Astrocyte (in vitro differentiated cells and primary cell): ENCODE results near the gene AGPS. TPM values are rescaled to one million over a fixed set of nuclear protein-coding genes. Genes with fewer than 3 reads are reported as not detected.

Experiments used
- DNase-seq: peaks from one replicate; pipeline ENCODE4 v3.0.0-alpha.2; 2010; ENCODE audit warnings: low read depth
- FAIRE-seq: peaks from 2 replicates; lab custom pipeline; 2011; peaks lifted over from hg19 to GRCh38; lab: Jason Lieb, UNC
- H2AFZ ChIP-seq: 2 replicates; pipeline ENCODE4 v1.6.0; 2012; ENCODE audit warnings: low read depth, low read length, inconsistent platforms
- H3K27ac ChIP-seq: 2 replicates; pipeline ENCODE4 v1.5.1; 2011; ENCODE audit warnings: low read depth, low read length, inconsistent platforms
- H3K27me3 ChIP-seq: 2 replicates; pipeline ENCODE4 v1.6.0; 2011; ENCODE audit warnings: low read length, inconsistent platforms; ENCODE audit not compliant: insufficient read depth
- H3K36me3 ChIP-seq: 2 replicates; pipeline ENCODE4 v1.5.1; 2011; ENCODE audit warnings: low read length, inconsistent platforms; ENCODE audit not compliant: insufficient read depth
- H3K4me1 ChIP-seq: 2 replicates; pipeline ENCODE4 v1.5.1; 2011; ENCODE audit warnings: low read length, inconsistent platforms; ENCODE audit not compliant: insufficient read depth
- H3K4me2 ChIP-seq: 2 replicates; pipeline ENCODE4 v1.6.0; 2012; ENCODE audit warnings: low read length, inconsistent platforms
- H3K4me3 ChIP-seq: 2 replicates; pipeline ENCODE4 v1.5.1; 2011; ENCODE audit warnings: low read depth, mild to moderate bottlenecking, low read length, inconsistent platforms; ENCODE audit not compliant: insufficient read depth
- H3K79me2 ChIP-seq: 2 replicates; pipeline ENCODE4 v1.6.0; 2012; ENCODE audit warnings: mild to moderate bottlenecking, low read length, inconsistent platforms; ENCODE audit not compliant: insufficient read depth
- H3K9ac ChIP-seq: 2 replicates; pipeline ENCODE4 v1.6.0; 2012; ENCODE audit warnings: mild to moderate bottlenecking, low read length, inconsistent platforms
- H3K9me3 ChIP-seq: 2 replicates; pipeline ENCODE4 v1.5.1; 2012; ENCODE audit warnings: low read depth, mild to moderate bottlenecking, low read length, inconsistent platforms; ENCODE audit not compliant: insufficient read depth
- H4K20me1 ChIP-seq: 2 replicates; pipeline ENCODE4 v1.6.0; 2012; ENCODE audit warnings: low read length, inconsistent platforms; ENCODE audit not compliant: insufficient read depth
- H3K27ac Mint-ChIP-seq: one replicate; pipeline ENCODE4 v1.8.0; 2021; ENCODE audit warnings: mild to moderate bottlenecking, mixed read lengths; ENCODE audit not compliant: unreplicated experiment
- H3K27me3 Mint-ChIP-seq: one replicate; pipeline ENCODE4 v1.8.0; 2021; ENCODE audit warnings: low read depth, mixed read lengths; ENCODE audit not compliant: unreplicated experiment
- H3K36me3 Mint-ChIP-seq: one replicate; pipeline ENCODE4 v1.8.0; 2021; ENCODE audit warnings: low read depth, mixed read lengths; ENCODE audit not compliant: unreplicated experiment
- H3K4me1 Mint-ChIP-seq: one replicate; pipeline ENCODE4 v1.8.0; 2021; ENCODE audit warnings: low read depth, mixed read lengths; ENCODE audit not compliant: unreplicated experiment
- H3K4me3 Mint-ChIP-seq: one replicate; pipeline ENCODE4 v1.8.0; 2021; ENCODE audit warnings: mild to moderate bottlenecking, moderate library complexity, mixed read lengths; ENCODE audit not compliant: unreplicated experiment
- H3K9me3 Mint-ChIP-seq: one replicate; pipeline ENCODE4 v1.8.0; 2021; ENCODE audit warnings: mild to moderate bottlenecking, mixed read lengths; ENCODE audit not compliant: unreplicated experiment
- EZH2 ChIP-seq: IDR thresholded peaks from 2 replicates; pipeline ENCODE4 v1.6.1; 2012; ENCODE audit warnings: mild to moderate bottlenecking, low read length, inconsistent platforms; ENCODE audit not compliant: insufficient read depth
- total RNA-seq: library from RNA; stranded (reverse); gene quantifications from 2 replicates; pipeline ENCODE4 v1.2.1, GENCODE V29; 2021
- TF ChIP-seq, protein P1 (sequence below): IDR thresholded peaks from 2 replicates; pipeline ENCODE4 v1.5.1; 2011; ENCODE audit warnings: low read depth, mild to moderate bottlenecking, inconsistent platforms, low read length, moderate library complexity; ENCODE audit not compliant: insufficient read depth

The AGPS gene
- total RNA-seq, 1 donor from 2014 or later: 66.2 TPM

DNA sequence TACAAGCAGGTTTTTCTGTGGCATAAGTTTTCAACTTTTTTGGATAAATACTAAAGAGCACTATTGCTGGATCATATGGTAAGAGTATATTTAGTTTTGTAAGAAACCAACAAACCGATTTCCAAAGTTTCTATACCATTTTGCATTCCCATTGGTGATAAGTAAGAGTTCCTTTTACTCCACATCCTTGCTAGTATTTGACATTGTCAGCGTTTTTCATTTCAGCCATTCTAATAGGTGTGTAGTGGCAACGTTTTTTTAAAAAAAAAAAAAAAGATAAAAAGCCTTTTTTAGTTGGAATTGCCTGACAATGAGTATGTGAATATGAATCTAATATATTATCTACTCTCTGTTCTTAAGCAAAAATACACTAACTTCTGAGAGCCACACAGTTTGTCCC is 185.9 kb downstream of the AGPS start:
- H3K4me1 Mint-ChIP-seq: peaks cover 10% of the 10 kb centered on the region

DNA sequence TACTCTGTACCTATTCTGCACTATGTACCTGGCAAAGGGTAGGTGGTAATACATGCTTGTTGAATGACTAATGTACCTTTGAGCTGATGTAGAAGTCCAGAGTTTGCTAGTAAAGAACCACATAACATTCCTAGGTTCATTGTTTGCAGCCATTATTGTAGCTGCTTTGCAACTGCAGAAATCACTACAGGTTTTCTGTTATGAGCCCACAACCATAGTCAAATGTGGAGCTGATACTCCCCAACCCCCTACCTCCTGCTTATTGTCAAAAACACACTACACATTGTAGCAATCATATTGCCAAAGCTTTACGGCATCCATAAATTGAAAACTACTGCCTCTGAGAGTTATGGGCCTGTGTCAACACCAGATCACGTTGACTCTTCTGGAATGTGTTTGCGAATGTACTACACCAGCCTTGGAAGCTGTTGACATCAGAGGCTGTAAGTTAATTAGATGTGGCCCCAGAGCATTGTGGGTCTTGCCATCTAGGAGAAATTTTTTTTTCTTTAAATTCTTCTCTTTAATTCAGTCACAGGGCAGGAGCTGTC is 187.0 kb downstream of the AGPS start:
- Histone ChIP-seq H3K4me3 (no peak overlapping the region), H3K27ac (no peak overlapping the region), H3K4me1 (no peaks in the 10 kb centered on the region), H3K4me2 (no peak overlapping the region), H4K20me1 (no peaks in the 10 kb centered on the region), H3K9ac (no peak overlapping the region), H2AFZ (no peak overlapping the region), H3K36me3 (no peaks in the 10 kb centered on the region), H3K27me3 (peaks cover 3% of the 10 kb centered on the region), H3K9me3 (no peaks in the 10 kb centered on the region), H3K79me2 (no peaks in the 10 kb centered on the region)
- peaks cover 3% of the 10 kb centered on the region for H3K9me3 Mint-ChIP-seq
- peaks cover 5% of the 10 kb centered on the region for H3K4me1 Mint-ChIP-seq
- TF ChIP-seq, protein P1, sequence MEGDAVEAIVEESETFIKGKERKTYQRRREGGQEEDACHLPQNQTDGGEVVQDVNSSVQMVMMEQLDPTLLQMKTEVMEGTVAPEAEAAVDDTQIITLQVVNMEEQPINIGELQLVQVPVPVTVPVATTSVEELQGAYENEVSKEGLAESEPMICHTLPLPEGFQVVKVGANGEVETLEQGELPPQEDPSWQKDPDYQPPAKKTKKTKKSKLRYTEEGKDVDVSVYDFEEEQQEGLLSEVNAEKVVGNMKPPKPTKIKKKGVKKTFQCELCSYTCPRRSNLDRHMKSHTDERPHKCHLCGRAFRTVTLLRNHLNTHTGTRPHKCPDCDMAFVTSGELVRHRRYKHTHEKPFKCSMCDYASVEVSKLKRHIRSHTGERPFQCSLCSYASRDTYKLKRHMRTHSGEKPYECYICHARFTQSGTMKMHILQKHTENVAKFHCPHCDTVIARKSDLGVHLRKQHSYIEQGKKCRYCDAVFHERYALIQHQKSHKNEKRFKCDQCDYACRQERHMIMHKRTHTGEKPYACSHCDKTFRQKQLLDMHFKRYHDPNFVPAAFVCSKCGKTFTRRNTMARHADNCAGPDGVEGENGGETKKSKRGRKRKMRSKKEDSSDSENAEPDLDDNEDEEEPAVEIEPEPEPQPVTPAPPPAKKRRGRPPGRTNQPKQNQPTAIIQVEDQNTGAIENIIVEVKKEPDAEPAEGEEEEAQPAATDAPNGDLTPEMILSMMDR: no peak
- no peak for TF ChIP-seq EZH2
- H3K4me3 Mint-ChIP-seq: no peak overlapping the region
- DNase-seq (no peak), FAIRE-seq (no peak)
- no peak overlapping the region for H3K27ac Mint-ChIP-seq
- peaks cover 3% of the 10 kb centered on the region for H3K27me3 Mint-ChIP-seq
- no peaks in the 10 kb centered on the region for H3K36me3 Mint-ChIP-seq

More for the DNA sequence above, 185.9 kb downstream of the AGPS start:
- Histone ChIP-seq H3K9me3 (no peaks in the 10 kb centered on the region), H3K4me3 (no peak overlapping the region), H2AFZ (no peak overlapping the region), H3K27me3 (peaks cover 3% of the 10 kb centered on the region), H3K9ac (no peak overlapping the region), H3K4me2 (no peak overlapping the region), H4K20me1 (no peaks in the 10 kb centered on the region), H3K27ac (no peak overlapping the region), H3K36me3 (no peaks in the 10 kb centered on the region), H3K4me1 (no peaks in the 10 kb centered on the region), H3K79me2 (no peaks in the 10 kb centered on the region)
- DNase-seq (no peak), FAIRE-seq (no peak)
- no peaks in the 10 kb centered on the region for H3K36me3 Mint-ChIP-seq
- no peak overlapping the region for H3K4me3 Mint-ChIP-seq
- no peak for TF ChIP-seq EZH2
- TF ChIP-seq, protein P1: no peak
- H3K27me3 Mint-ChIP-seq: peaks cover 3% of the 10 kb centered on the region
- H3K9me3 Mint-ChIP-seq: peaks cover 3% of the 10 kb centered on the region
- no peak overlapping the region for H3K27ac Mint-ChIP-seq

DNA sequence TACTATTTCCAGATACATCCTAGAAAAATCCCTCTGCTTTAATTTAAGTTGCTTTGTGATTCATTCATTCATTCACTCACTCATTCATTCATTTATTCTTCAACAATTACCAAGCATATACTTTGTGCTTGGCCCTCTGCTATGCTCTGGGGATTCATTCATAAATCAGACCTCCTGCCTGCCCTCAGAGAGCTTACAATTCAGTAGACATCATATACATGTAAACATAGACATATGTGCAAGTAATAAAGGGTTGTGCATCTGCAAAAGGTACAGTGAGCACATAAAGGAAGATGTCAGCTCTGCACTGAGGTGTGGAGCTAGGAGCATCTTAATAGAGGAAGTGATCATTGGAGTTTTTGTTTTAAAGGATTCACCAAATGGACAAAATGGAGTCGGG is 189.4 kb downstream of the AGPS start:
- FAIRE-seq (no peak), DNase-seq (no peak)
- Histone ChIP-seq H3K9me3 (no peaks in the 10 kb centered on the region), H3K9ac (no peak overlapping the region), H2AFZ (no peak overlapping the region), H3K79me2 (no peaks in the 10 kb centered on the region), H4K20me1 (no peaks in the 10 kb centered on the region), H3K36me3 (no peaks in the 10 kb centered on the region), H3K4me1 (no peaks in the 10 kb centered on the region), H3K27ac (no peak overlapping the region), H3K4me3 (no peak overlapping the region), H3K4me2 (no peak overlapping the region), H3K27me3 (peaks cover 3% of the 10 kb centered on the region)
- TF ChIP-seq EZH2: no peak
- TF ChIP-seq, protein P1: no peak
- H3K9me3 Mint-ChIP-seq: peaks cover 3% of the 10 kb centered on the region
- H3K27me3 Mint-ChIP-seq: peaks cover 3% of the 10 kb centered on the region
- no peaks in the 10 kb centered on the region for H3K36me3 Mint-ChIP-seq
- H3K27ac Mint-ChIP-seq: no peak overlapping the region
- H3K4me1 Mint-ChIP-seq: peaks cover 5% of the 10 kb centered on the region
- H3K4me3 Mint-ChIP-seq: no peak overlapping the region
